ENCODE data around the gene HMCN1.

Gene HMCN1

DNA sequence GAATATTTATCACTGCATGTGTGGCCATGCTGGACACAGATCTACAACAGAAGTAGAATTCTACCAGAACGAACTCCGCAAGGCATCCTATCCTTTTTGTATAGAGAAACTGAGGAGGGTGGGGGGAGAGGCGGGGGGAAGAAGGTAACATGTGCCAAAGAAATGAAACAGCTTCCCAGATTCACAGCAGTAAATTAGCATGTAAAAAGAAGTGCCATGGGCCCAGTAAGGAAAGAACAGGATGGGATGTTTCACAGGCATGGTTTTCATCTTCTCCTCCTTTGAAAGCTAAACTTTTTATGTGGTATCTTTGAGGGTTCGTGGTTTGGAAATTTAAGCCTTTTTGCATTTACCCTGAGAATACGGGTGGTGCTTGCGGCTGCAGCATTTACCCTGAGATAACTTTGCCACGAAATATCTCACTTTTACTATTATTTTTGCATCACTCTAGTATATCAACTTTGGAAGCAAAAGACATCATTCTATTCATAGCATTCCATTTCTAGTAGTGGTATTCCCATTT is 471.9 kb downstream of the HMCN1 start:
- Histone ChIP-seq H3K4me3 (ENCODE audit: insufficient read depth, low read length, poor library complexity, severe bottlenecking) (no peak overlapping the region), H3K79me2 (ENCODE audit: insufficient read depth, low read length) (no peaks in the 10 kb centered on the region), H3F3A (ENCODE audit: insufficient read depth) (no peaks in the 10 kb centered on the region), H3K36me3 (ENCODE audit: low read length) (no peaks in the 10 kb centered on the region), H4K20me1 (ENCODE audit: low read depth, low read length) (no peaks in the 10 kb centered on the region), H3K9me3 (ENCODE audit: insufficient read depth, low read length) (no peaks in the 10 kb centered on the region), H3K27me3 (ENCODE audit: low read length) (no peaks in the 10 kb centered on the region), H3K27ac (ENCODE audit: low read depth, low read length) (no peak overlapping the region), H3K9ac (ENCODE audit: low read length) (no peak overlapping the region), H3K4me2 (ENCODE audit: low read depth, low read length, poor library complexity, severe bottlenecking) (no peak overlapping the region), H3K9me2 (replicated peaks; ENCODE audit: insufficient read depth, low read length) (no peaks in the 10 kb centered on the region), H2AFZ (ENCODE audit: low read depth, low read length, severe bottlenecking) (no peak overlapping the region)
- TF ChIP-seq, protein P1, sequence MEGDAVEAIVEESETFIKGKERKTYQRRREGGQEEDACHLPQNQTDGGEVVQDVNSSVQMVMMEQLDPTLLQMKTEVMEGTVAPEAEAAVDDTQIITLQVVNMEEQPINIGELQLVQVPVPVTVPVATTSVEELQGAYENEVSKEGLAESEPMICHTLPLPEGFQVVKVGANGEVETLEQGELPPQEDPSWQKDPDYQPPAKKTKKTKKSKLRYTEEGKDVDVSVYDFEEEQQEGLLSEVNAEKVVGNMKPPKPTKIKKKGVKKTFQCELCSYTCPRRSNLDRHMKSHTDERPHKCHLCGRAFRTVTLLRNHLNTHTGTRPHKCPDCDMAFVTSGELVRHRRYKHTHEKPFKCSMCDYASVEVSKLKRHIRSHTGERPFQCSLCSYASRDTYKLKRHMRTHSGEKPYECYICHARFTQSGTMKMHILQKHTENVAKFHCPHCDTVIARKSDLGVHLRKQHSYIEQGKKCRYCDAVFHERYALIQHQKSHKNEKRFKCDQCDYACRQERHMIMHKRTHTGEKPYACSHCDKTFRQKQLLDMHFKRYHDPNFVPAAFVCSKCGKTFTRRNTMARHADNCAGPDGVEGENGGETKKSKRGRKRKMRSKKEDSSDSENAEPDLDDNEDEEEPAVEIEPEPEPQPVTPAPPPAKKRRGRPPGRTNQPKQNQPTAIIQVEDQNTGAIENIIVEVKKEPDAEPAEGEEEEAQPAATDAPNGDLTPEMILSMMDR (IDR thresholded peaks at IDR 0.05; ENCODE audit: insufficient read depth, low read length, poor library complexity, severe bottlenecking), result no peak
- TF ChIP-seq EZH2phosphoT487 (conservative IDR thresholded peaks at IDR 0.05; ENCODE audit: low read length), result no peak

DNA sequence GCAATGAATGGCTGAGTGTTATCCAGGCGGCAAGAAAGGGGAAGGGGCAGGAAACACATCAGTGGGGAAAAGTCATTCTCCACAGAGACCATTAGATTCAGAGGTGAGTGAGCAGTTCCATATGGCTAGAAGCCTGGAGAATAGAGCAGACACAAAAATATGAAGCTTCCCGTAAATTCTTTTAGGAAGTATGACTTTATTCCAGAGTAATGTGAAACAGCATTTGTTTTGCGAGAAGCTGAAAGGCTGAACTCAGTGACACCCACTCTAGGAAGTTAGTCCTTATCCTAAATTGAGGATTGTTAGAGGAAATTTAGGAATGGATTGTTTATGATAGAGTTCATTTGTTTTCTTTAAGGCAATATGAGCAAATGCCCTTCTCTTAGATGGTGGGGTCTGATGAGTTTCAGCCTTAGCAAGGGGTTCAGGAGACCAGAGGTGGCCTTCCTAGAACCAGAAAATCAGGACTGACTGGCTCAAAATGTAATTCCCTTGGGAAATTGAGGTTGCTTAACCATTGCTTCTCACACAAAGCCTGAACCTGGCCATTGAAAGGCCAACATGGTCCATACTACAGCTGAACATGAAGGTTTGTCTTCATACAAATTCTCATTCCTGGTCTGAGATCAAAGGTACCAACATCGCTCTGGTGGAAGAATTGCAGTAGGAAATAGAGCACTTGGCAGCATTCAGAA is 473.3 kb downstream of the HMCN1 start:
- no peaks in the 10 kb centered on the region for H3K9me2 ChIP-seq (replicated peaks; ENCODE audit: insufficient read depth, low read length)
- no peaks in the 10 kb centered on the region for H3K9me3 ChIP-seq (ENCODE audit: insufficient read depth, low read length)
- H2AFZ ChIP-seq (ENCODE audit: low read depth, low read length, severe bottlenecking), result no peak overlapping the region
- no peak overlapping the region for H3K27ac ChIP-seq (ENCODE audit: low read depth, low read length)
- H3K27me3 ChIP-seq (ENCODE audit: low read length), result no peaks in the 10 kb centered on the region
- no peaks in the 10 kb centered on the region for H3K79me2 ChIP-seq (ENCODE audit: insufficient read depth, low read length)
- H3K4me3 ChIP-seq (ENCODE audit: insufficient read depth, low read length, poor library complexity, severe bottlenecking), result no peak overlapping the region
- TF ChIP-seq, protein P1 (IDR thresholded peaks at IDR 0.05; ENCODE audit: insufficient read depth, low read length, poor library complexity, severe bottlenecking), result no peak
- TF ChIP-seq EZH2phosphoT487 (conservative IDR thresholded peaks at IDR 0.05; ENCODE audit: low read length), result no peak
- H3K4me2 ChIP-seq (ENCODE audit: low read depth, low read length, poor library complexity, severe bottlenecking), result no peak overlapping the region
- no peak overlapping the region for H3K9ac ChIP-seq (ENCODE audit: low read length)
- H3F3A ChIP-seq (ENCODE audit: insufficient read depth), result no peaks in the 10 kb centered on the region
- no peaks in the 10 kb centered on the region for H4K20me1 ChIP-seq (ENCODE audit: low read depth, low read length)
- H3K36me3 ChIP-seq (ENCODE audit: low read length), result no peaks in the 10 kb centered on the region

GRCh38 chr1:186208405-186209129 is 474.4 kb downstream of the HMCN1 start:
- Histone ChIP-seq H3K79me2 (ENCODE audit: insufficient read depth, low read length) (no peaks in the 10 kb centered on the region), H3K9me3 (ENCODE audit: insufficient read depth, low read length) (no peaks in the 10 kb centered on the region), H3F3A (ENCODE audit: insufficient read depth) (no peaks in the 10 kb centered on the region), H3K4me2 (ENCODE audit: low read depth, low read length, poor library complexity, severe bottlenecking) (no peak overlapping the region), H2AFZ (ENCODE audit: low read depth, low read length, severe bottlenecking) (no peak overlapping the region), H3K36me3 (ENCODE audit: low read length) (no peaks in the 10 kb centered on the region), H3K4me3 (ENCODE audit: insufficient read depth, low read length, poor library complexity, severe bottlenecking) (no peak overlapping the region), H3K27ac (ENCODE audit: low read depth, low read length) (no peak overlapping the region), H4K20me1 (ENCODE audit: low read depth, low read length) (no peaks in the 10 kb centered on the region), H3K9ac (ENCODE audit: low read length) (no peak overlapping the region), H3K27me3 (ENCODE audit: low read length) (no peaks in the 10 kb centered on the region), H3K9me2 (replicated peaks; ENCODE audit: insufficient read depth, low read length) (no peaks in the 10 kb centered on the region)
- TF ChIP-seq, protein P1 (IDR thresholded peaks at IDR 0.05; ENCODE audit: insufficient read depth, low read length, poor library complexity, severe bottlenecking), result no peak
- TF ChIP-seq EZH2phosphoT487 (conservative IDR thresholded peaks at IDR 0.05; ENCODE audit: low read length), result no peak
